Spleen (tissue), 11 donors: ENCODE results near the gene DNTT. TPM values are rescaled to one million over a fixed set of nuclear protein-coding genes. Genes with fewer than 3 reads are reported as not detected.

Experiments used
- DNase-seq: peaks from one replicate; pipeline ENCODE4 v3.0.0-alpha.2; 2020
- H3K27ac ChIP-seq, 8 donors: fragments of 200-600 bp; sonication (generic) in 7 of 8; 1 replicate in 4 of 8; 2 replicates in 4 of 8; pipeline versions ENCODE4 v1.5.0 to v1.8.0; 2016 to 2021; ENCODE audit warnings: inconsistent platforms in 4 of 8, mild to moderate bottlenecking in 4 of 8, moderate library complexity in 1 of 8
- H3K27me3 ChIP-seq, 7 donors: fragments of 200-600 bp; sonication (generic) in 6 of 7; replicated peaks in 1 of 7; 1 replicate in 4 of 7; 2 replicates in 3 of 7; pipeline versions ENCODE4 v1.5.0 to v1.8.0; 2016 to 2021; ENCODE audit warnings: inconsistent platforms in 3 of 7, mild to moderate bottlenecking in 1 of 7
- H3K36me3 ChIP-seq, 6 donors: fragments of 200-600 bp; sonication (generic) in 5 of 6; 1 replicate in 4 of 6; 2 replicates in 2 of 6; pipeline versions ENCODE4 v1.5.0 to v1.8.0; 2016 to 2021; ENCODE audit warnings: inconsistent platforms in 2 of 6
- H3K4me1 ChIP-seq, 6 donors: fragments of 200-600 bp; sonication (generic) in 5 of 6; 1 replicate in 3 of 6; 2 replicates in 3 of 6; pipeline versions ENCODE4 v1.5.0 to v1.8.0; 2016 to 2021; ENCODE audit warnings: inconsistent platforms in 3 of 6
- H3K4me3 ChIP-seq, 8 donors: fragments of 200-600 bp; sonication (generic) in 7 of 8; 1 replicate in 4 of 8; 2 replicates in 4 of 8; pipeline versions ENCODE4 v1.5.0 to v1.8.0; 2016 to 2021; ENCODE audit warnings: inconsistent platforms in 4 of 8, mild to moderate bottlenecking in 4 of 8, moderate library complexity in 2 of 8
- H3K9me3 ChIP-seq, 8 donors: fragments of 200-600 bp; sonication (generic) in 7 of 8; 1 replicate in 4 of 8; 2 replicates in 4 of 8; pipeline versions ENCODE4 v1.5.0 to v1.8.0; 2016 to 2021; ENCODE audit warnings: inconsistent platforms in 4 of 8
- POLR2A ChIP-seq, 3 donors: fragments of 450-650 bp; IDR thresholded peaks; one replicate each; pipeline ENCODE4 v1.5.1; 2017; ENCODE audit warnings: antibody characterized with exemption in 3 of 3, mild to moderate bottlenecking in 1 of 3
- POLR2AphosphoS5 ChIP-seq, 3 donors: sonication (generic); formaldehyde crosslinking; IDR thresholded peaks; one replicate each; pipeline ENCODE4 v1.5.1; 2017; ENCODE audit warnings: antibody characterized with exemption in 3 of 3
- WGBS, 5 donors: extraction: QIAGEN DNeasy Blood & Tissue Kit in 3 of 5; methylation state at CpG; one replicate each; pipeline versions ENCODE4 v1.1.5 to v1.1.7; 2013 to 2018; 5-methylcytosine and 5-hydroxymethylcytosine counted together
- intact Hi-C: fragments of 100-400 bp; cut with DNase I; formaldehyde crosslinking; loops from one replicate; pipeline ENCODE4 v1.15.0; 2023; ENCODE audit warnings: low total_unique reads
- polyA plus RNA-seq, 3 donors: library from polyadenylated mRNA; stranded (reverse); fragments of 200-250 nt; gene quantifications; one replicate each; pipeline ENCODE4 v1.2.1, GENCODE V29; 2013
- total RNA-seq, 7 donors: library from RNA; depleted of rRNA in 3 of 7; stranded (reverse); fragments of >200 nt in 3 of 7; fragmentation: NEBNext Ultra II Directional in 4 of 7; extraction: Animal tissue kit (Norgen Biotek cat#: 25700) in 4 of 7; gene quantifications; one replicate each; pipeline versions ENCODE4 v1.1.0 to v1.2.1, GENCODE V29; 2016 to 2021
- TF ChIP-seq, protein P1 (sequence below), 11 experiments: fragments of 200-600 bp in 7 of 11; fragments of 450-650 bp in 4 of 11; sonication (generic) in 4 of 11; IDR thresholded peaks in 8 of 11; conservative IDR thresholded peaks in 3 of 11; 1 replicate in 7 of 11; 2 replicates in 4 of 11; pipeline versions ENCODE4 v1.4.0 to v1.8.0; 2016 to 2021; ENCODE audit warnings: antibody characterized with exemption in 11 of 11, inconsistent platforms in 4 of 11, mild to moderate bottlenecking in 1 of 11
- donor health status: healthy with polysubstance abuse.
- donor health status: DM: no; HTN: no; CAD: no; lungs with moderate emphysema.
- donor health status: DM: no; HTN: no; CAD: no.
- donor health status: Bipolar disorder and iron deficiency.
- donor health status: healthy.
- donor health status: DM: no; HTN: no; CAD: no.
- donor health status: DM: yes; HTN: yes; CAD: no.

Gene DNTT
- total and polyA plus RNA-seq, 10 donors, result 0.08 to 0.59 TPM; not detected in 8

DNA sequence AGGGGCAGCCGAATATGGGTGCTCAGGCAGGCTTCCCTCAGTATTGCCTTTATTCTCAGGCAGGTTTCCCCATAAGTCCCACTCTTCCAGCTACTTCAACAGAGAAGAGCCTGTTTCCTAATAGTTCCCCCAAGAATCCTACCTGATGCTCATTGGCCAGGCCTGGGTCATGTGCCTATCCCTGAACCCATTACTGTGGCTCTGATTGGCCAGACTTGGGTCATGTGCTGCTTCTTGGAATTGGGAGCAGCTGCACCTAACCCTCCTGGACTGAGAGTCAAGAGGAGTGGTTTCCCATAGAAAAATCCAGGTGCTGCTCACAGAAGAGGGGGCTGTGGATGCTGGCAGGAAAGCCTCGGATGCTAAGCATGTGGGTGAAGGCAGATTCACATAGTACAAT lies 32.9 kb downstream of the DNTT start:
- Histone ChIP-seq H3K9me3 (no peaks in the 10 kb centered on the region), H3K27ac (no peak overlapping the region), H3K36me3 (no peaks in the 10 kb centered on the region), H3K4me1 (peaks cover 0 to 3% (median 0%) of the 10 kb centered on the region in 6 donors), H3K27me3 (peaks cover 0 to 14% (median 0%) of the 10 kb centered on the region in 7 donors), H3K4me3 (no peak overlapping the region)
- intact Hi-C loops, result no loop called here
- no peak for DNase-seq
- WGBS, 5 donors, result 78 to 89% (median 86%) methylated on average over 2 of the region's 2 CpGs
- TF ChIP-seq POLR2A (IDR thresholded peaks at IDR 0.05) (no peak), POLR2AphosphoS5 (IDR thresholded peaks at IDR 0.05) (no peak)
- TF ChIP-seq, protein P1, sequence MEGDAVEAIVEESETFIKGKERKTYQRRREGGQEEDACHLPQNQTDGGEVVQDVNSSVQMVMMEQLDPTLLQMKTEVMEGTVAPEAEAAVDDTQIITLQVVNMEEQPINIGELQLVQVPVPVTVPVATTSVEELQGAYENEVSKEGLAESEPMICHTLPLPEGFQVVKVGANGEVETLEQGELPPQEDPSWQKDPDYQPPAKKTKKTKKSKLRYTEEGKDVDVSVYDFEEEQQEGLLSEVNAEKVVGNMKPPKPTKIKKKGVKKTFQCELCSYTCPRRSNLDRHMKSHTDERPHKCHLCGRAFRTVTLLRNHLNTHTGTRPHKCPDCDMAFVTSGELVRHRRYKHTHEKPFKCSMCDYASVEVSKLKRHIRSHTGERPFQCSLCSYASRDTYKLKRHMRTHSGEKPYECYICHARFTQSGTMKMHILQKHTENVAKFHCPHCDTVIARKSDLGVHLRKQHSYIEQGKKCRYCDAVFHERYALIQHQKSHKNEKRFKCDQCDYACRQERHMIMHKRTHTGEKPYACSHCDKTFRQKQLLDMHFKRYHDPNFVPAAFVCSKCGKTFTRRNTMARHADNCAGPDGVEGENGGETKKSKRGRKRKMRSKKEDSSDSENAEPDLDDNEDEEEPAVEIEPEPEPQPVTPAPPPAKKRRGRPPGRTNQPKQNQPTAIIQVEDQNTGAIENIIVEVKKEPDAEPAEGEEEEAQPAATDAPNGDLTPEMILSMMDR (IDR thresholded peaks at IDR 0.05 in 8 of 11, conservative IDR thresholded peaks at IDR 0.05 in 3 of 11), result no peak

DNA sequence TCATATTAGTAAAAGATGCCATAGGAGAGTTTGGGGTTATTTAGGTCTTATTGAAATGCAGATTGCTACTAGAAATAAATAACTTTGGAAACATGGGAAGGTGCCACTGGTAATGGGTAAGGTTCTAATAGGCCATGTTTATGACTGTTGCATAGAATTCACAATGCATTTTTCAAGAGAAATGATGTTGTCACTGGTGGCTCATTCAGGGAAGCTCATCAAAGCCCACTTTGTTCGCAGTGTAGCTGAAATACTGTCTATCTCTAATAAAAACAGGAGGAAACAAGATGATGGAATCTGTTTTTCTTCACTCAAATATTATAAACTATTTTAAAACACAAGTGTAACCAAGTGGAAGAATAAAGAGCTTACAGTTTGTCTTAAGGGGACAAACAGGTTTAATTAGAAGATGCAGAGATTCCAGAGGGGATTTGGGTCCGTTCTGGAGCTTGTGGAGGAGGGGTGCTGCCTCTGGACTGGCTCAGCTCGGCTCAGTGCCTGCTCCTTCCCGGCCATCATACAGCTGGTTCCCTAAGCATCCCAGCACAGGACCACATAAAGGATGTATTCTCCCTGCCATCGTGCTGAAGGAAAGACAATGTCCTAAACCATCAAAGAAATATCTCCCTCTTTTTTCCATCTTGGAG lies 34.2 kb downstream of the DNTT start:
- Histone ChIP-seq H3K36me3 (no peaks in the 10 kb centered on the region), H3K4me1 (peaks cover 0 to 3% (median 0%) of the 10 kb centered on the region in 6 donors), H3K27ac (no peak overlapping the region), H3K4me3 (no peak overlapping the region), H3K27me3 (peaks cover 0 to 14% (median 0%) of the 10 kb centered on the region in 7 donors), H3K9me3 (no peaks in the 10 kb centered on the region)
- intact Hi-C loops, result no loop called here
- TF ChIP-seq, protein P1 (IDR thresholded peaks at IDR 0.05 in 8 of 11, conservative IDR thresholded peaks at IDR 0.05 in 3 of 11), result no peak
- TF ChIP-seq POLR2AphosphoS5 (IDR thresholded peaks at IDR 0.05) (no peak), POLR2A (IDR thresholded peaks at IDR 0.05) (no peak)
- WGBS, 5 donors, result 59 to 72% (median 68%) methylated on average over 5 of the region's 5 CpGs
- no peak for DNase-seq

DNA sequence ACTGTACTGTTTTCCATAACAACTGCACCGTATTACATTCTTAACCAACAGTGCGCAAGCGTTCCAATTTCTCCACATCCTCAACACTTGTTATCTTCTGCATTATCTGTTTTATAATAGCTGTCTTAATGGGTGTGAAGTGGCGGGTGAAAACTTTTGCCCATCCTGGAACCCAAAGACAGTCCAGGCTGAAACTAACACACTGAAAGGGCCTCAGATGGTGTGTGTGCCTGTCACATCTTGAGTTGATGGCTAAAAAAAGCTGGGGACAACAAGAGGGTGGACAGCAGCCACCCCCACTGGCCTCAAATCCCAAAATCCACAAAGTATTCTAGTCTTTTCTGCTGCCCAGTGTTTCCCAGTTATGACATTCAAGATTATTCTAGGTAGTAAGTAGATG lies 35.1 kb downstream of the DNTT start:
- TF ChIP-seq, protein P1 (IDR thresholded peaks at IDR 0.05 in 8 of 11, conservative IDR thresholded peaks at IDR 0.05 in 3 of 11), result no peak
- TF ChIP-seq POLR2A (IDR thresholded peaks at IDR 0.05) (no peak), POLR2AphosphoS5 (IDR thresholded peaks at IDR 0.05) (no peak)
- Histone ChIP-seq H3K27ac (no peak overlapping the region), H3K4me1 (peaks cover 0 to 3% (median 0%) of the 10 kb centered on the region in 6 donors), H3K36me3 (no peaks in the 10 kb centered on the region), H3K9me3 (no peaks in the 10 kb centered on the region), H3K27me3 (peaks cover 0 to 9% (median 0%) of the 10 kb centered on the region in 7 donors), H3K4me3 (no peak overlapping the region)
- DNase-seq, result no peak
- intact Hi-C loops, result no loop called here
- 92 to 96% (median 94%) methylated on average over 4 of the region's 4 CpGs for WGBS, 5 donors

DNA sequence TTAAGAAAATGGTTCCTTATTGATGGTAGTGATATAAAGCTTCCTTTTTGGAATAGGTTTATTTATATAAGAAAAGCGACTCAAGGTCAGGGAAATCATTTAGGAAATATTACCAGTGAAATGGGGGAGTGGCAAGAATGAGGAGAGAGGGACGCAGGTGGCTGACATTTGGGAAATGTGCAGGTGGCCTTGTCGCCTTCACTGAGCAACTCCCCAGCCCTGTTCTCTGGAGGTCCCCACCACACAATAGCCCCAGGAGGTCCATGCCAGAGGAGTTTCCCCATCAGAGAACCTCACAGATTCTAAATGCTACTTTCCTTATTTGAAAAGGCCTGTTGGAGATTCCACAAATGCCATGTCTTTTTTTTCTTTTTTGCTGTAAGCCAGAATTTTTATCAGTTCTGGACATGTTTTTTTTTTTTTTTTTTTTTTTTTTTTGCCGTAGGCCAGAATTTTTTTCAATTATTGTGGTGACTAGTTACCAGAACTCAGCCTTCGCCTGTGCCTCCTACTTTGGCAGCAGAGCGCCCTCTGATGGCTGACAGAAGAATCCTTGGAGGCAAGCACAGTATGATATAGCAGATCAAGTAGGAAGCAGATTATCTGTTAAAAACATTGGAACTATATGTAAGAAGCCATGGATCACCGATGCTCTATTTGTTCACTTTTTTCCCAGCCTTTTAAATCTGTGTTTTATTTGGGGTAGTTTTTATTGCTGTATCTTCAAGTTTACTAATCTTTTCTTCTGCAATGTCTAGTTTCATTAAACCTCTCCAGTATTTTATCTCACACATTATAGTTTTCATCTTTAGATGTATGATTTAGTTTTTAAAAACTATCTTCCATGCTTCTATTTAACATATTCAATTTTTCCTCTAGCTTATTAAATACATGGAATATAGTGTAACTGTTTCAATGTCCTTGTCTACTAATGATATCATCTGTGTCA lies 36.0 kb downstream of the DNTT start:
- Histone ChIP-seq H3K9me3 (no peaks in the 10 kb centered on the region), H3K27me3 (peaks cover 0 to 3% (median 0%) of the 10 kb centered on the region in 7 donors), H3K36me3 (no peaks in the 10 kb centered on the region), H3K4me1 (no peaks in the 10 kb centered on the region), H3K4me3 (no peak overlapping the region), H3K27ac (no peak overlapping the region)
- no peak for DNase-seq
- intact Hi-C loops, result no loop called here
- TF ChIP-seq, protein P1 (IDR thresholded peaks at IDR 0.05 in 8 of 11, conservative IDR thresholded peaks at IDR 0.05 in 3 of 11), result peak; percentile 19 to 76 (median 57)
- TF ChIP-seq POLR2AphosphoS5 (IDR thresholded peaks at IDR 0.05) (no peak), POLR2A (IDR thresholded peaks at IDR 0.05) (no peak)
- WGBS, 5 donors, result 30 to 39% (median 36%) methylated on average over 7 of the region's 7 CpGs
